ENCODE results near the gene ZNF383.
"Not testable (repeated sequence)": the region's sequence is repeated elsewhere in the genome, so short reads cannot be mapped to it uniquely, and the experiment has no call there.

Gene ZNF383

DNA sequence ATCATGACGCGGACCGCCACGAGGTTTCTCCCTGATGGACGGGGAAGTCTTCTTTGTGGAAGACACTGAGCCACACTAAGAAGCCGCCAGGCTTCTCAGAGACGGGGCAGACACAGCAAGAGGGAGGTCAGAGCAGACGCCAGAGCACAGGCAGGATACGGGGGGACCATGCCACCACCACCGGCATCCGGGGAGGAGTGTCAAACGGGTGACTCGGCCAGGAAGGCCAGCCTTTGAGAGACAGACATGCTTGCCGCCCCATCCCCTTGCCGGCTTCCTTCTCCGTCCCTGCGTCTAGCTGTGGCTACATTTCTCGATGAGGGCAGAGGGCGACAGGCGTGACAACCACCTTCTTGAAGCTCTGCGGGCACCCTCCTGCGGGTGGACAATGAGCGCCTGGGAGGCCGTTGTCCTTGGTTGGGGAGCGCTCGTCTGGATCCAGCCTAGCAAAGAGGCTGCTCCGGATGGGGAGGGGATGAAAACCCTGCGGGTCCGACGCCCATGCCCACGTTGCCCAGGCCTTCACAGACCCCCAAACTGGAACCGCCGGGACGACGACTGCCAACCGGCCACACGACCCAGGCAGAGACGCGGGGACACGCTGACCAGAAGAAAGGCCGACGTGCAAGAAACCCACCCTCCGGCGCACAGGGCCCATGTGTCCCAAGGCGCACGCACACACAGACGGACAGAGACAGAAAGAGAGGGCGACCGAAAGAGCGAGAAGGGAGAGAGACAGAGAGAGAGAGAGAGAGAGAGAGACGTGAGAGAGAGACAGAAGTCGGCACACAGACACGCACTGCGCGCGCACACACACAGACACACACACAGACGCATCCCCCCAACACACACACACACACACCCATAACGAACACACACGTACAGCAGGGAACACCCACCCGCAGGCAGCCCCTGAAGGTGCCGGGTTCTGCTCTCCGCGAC, 75.3 kb downstream of the ZNF383 start:
- not testable (repeated sequence) for DNase-seq (ENCODE audit: low read depth)

DNA sequence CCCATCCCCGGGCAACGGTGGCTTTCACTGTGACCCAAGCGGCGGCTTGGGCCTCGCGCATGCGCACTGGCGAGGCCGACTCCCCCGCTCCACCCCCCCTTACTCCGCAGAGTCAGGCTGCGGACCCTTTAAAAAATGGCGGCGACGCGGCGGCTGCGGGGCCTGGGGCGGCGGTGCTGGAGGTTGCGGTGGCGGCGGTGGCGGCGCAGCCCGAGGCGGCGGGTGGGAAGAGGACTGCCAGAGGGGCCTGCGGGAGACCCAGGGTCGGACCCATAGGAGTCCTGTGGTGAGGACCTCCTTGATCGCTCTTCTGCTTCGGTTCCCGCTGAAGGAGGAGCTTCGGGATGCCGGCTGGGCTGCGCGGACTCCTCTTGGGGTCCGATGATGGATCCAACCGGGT, 76.2 kb downstream of the ZNF383 start:
- not testable (repeated sequence) for DNase-seq (ENCODE audit: low read depth)

Measured in T-helper 22 cell (primary cell).